Fibroblast of pulmonary artery (primary cell): ENCODE results near the gene KCNH6.

Experiments
- DNase-seq: peaks from one replicate; pipeline ENCODE4 v3.0.0-alpha.2; 2010; ENCODE audit warnings: low read depth
- H3K4me3 ChIP-seq: replicated peaks from 2 replicates; pipeline ENCODE4 v1.5.1; 2011; ENCODE audit warnings: low read depth, mild to moderate bottlenecking, control low read depth, low read length, moderate library complexity
- CTCF ChIP-seq: IDR thresholded peaks from 2 replicates; pipeline ENCODE4 v1.5.1; 2011; ENCODE audit warnings: mild to moderate bottlenecking, control low read depth, low read length, inconsistent platforms; ENCODE audit errors: missing control alignments

Gene KCNH6

GRCh38 chr17:63476854-63477479 lies 46.2 kb upstream of the KCNH6 start, which contains the start of gene ACE:
ACE (plus strand) TSS chr17:63477061; CDS start chr17:63477095, 34 bp downstream.
- no peak for TF ChIP-seq CTCF
- peak within 1 kb of the TSS; percentile 39 for H3K4me3 ChIP-seq
- DNase-seq = no peak

- DNase-seq = no peak
- peak overlapping the region; percentile 39 for H3K4me3 ChIP-seq
These were observed 45.4 kb upstream of the KCNH6 start for GRCh38 chr17:63477480-63478440.

GRCh38 chr17:63478814-63479494 lies 44.2 kb upstream of the KCNH6 start:
- peak; percentile 95 for DNase-seq
- no peak overlapping the region for H3K4me3 ChIP-seq
- peak; percentile 95 for TF ChIP-seq CTCF

More at GRCh38 chr17:63477480-63478440, 45.4 kb upstream of the KCNH6 start:
- TF ChIP-seq CTCF = no peak

- no peak for DNase-seq
- TF ChIP-seq CTCF = no peak
- no peak overlapping the region for H3K4me3 ChIP-seq
These were observed 43.5 kb upstream of the KCNH6 start for GRCh38 chr17:63479495-63480184.

GRCh38 chr17:63480192-63480784 lies 42.9 kb upstream of the KCNH6 start:
- H3K4me3 ChIP-seq = no peak overlapping the region
- DNase-seq = no peak
- no peak for TF ChIP-seq CTCF

- TF ChIP-seq CTCF = no peak
- H3K4me3 ChIP-seq = no peak overlapping the region
These were observed 42.2 kb upstream of the KCNH6 start for GRCh38 chr17:63480826-63481487.

More at GRCh38 chr17:63480826-63481487, 42.2 kb upstream of the KCNH6 start:
- no peak for DNase-seq
